Mucosa of descending colon (tissue), 3 donors: ENCODE data around the gene SPIRE1. TPM values are rescaled to one million over a fixed set of nuclear protein-coding genes. Genes with fewer than 3 reads are reported as not detected.

Source experiments
- ATAC-seq: fragments of 200-7000 bp; cut with Tn5 transposase; one replicate; pipeline ENCODE4 v1.9.1; 2020; ENCODE audit warnings: mild to moderate bottlenecking, moderate library complexity
- DNase-seq, 3 donors: peaks; one replicate each; pipeline ENCODE4 v3.0.0-alpha.2; 2020
- H3K36me3 ChIP-seq: fragments of 200-600 bp; one replicate; pipeline ENCODE4 v1.8.0; 2021; ENCODE audit warnings: low read depth, mild to moderate bottlenecking
- H3K4me1 ChIP-seq: fragments of 200-600 bp; one replicate; pipeline ENCODE4 v1.8.0; 2021; ENCODE audit warnings: low read depth, mild to moderate bottlenecking
- H3K4me3 ChIP-seq: fragments of 200-600 bp; one replicate; pipeline ENCODE4 v1.8.0; 2021; ENCODE audit warnings: mild to moderate bottlenecking
- H3K9me3 ChIP-seq: fragments of 200-600 bp; one replicate; pipeline ENCODE4 v1.8.0; 2021; ENCODE audit warnings: mild to moderate bottlenecking
- CTCF ChIP-seq: fragments of 200-600 bp; IDR thresholded peaks from one replicate; pipeline ENCODE4 v1.8.0; 2022; ENCODE audit warnings: antibody characterized with exemption, mild to moderate bottlenecking
- intact Hi-C, 2 donors: fragments of 100-400 bp; cut with DNase I in 1 of 2; cut with micrococcal nuclease in 1 of 2; formaldehyde crosslinking; loops; one replicate each; pipeline versions ENCODE4 v1.11.0 to v1.11.1; 2022; cut with DNase I, micrococcal nuclease
- total RNA-seq, 3 donors: library from RNA; stranded (reverse); fragmentation: NEBNext Ultra II Directional in 2 of 3; extraction: Animal tissue kit (Norgen Biotek cat#: 25700) in 2 of 3; gene quantifications; one replicate each; pipeline versions ENCODE4 v1.2.1 to v1.2.4, GENCODE V29; 2021 to 2023
- donor health status: DM: no; HTN: no; CAD: no; lungs with moderate emphysema.
- donor health status: DM: no; HTN: no; CAD: no.
- donor health status: DM: no; HTN: yes; CAD: no.

SPIRE1 gene
- total RNA-seq, 3 donors from 2014 or later: 4.7 to 32.8 (median 5.1) TPM

- TF ChIP-seq CTCF: no peak
These were observed 21.4 kb upstream of the SPIRE1 start for GRCh38 chr18:12679183-12679786.

GRCh38 chr18:12668041-12668440 is 10.1 kb upstream of the SPIRE1 start:
- TF ChIP-seq CTCF: no peak
- DNase-seq (no peak), ATAC-seq (no peak)
- Histone ChIP-seq H3K4me3 (no peak overlapping the region), H3K9me3 (no peaks in the 10 kb centered on the region), H3K4me1 (no peaks in the 10 kb centered on the region), H3K36me3 (no peaks in the 10 kb centered on the region)
- intact Hi-C loops: no loop called here

More at GRCh38 chr18:12679183-12679786, 21.4 kb upstream of the SPIRE1 start:
- peak in 1 of 3 donors; percentile 36 for DNase-seq
- ATAC-seq: peak; percentile 51
- Histone ChIP-seq H3K4me3 (no peak overlapping the region), H3K4me1 (no peaks in the 10 kb centered on the region), H3K9me3 (no peaks in the 10 kb centered on the region), H3K36me3 (no peaks in the 10 kb centered on the region)
- intact Hi-C loops: no loop called here

- peak; percentile 73 for TF ChIP-seq CTCF
- no peaks in the 10 kb centered on the region for H3K9me3 ChIP-seq
- intact Hi-C loops: loop anchor here (5.0 kb wide), 1 partner anchor 268 kb away; no protein-coding TSS in a partner anchor
- H3K4me1 ChIP-seq: no peaks in the 10 kb centered on the region
- ATAC-seq (peak; percentile 41), DNase-seq (peak in 1 of 3 donors; percentile 72)
- no peaks in the 10 kb centered on the region for H3K36me3 ChIP-seq
- H3K4me3 ChIP-seq: no peak overlapping the region
These were observed 2.1 kb upstream of the SPIRE1 start for GRCh38 chr18:12659904-12660605.

GRCh38 chr18:12658426-12659138 is 675 bp upstream of the SPIRE1 start:
- Histone ChIP-seq H3K9me3 (no peaks in the 10 kb centered on the region), H3K4me1 (no peaks in the 10 kb centered on the region), H3K36me3 (no peaks in the 10 kb centered on the region), H3K4me3 (peak overlapping the region; percentile 42)
- peak; percentile 61 for ATAC-seq
- no peak for TF ChIP-seq CTCF
- DNase-seq: peak in 2 of 3 donors; percentile 39 to 69
- intact Hi-C loops: loop anchor here (5.0 kb wide), 1 partner anchor 266 kb away; no protein-coding TSS in a partner anchor

GRCh38 chr18:12656938-12657683 is 796 bp downstream of the SPIRE1 start:
- ATAC-seq: peak; percentile 55
- intact Hi-C loops: loop anchor here (5.0 kb wide), 1 partner anchor 265 kb away; no protein-coding TSS in a partner anchor
- H3K4me3 ChIP-seq: peak overlapping the region; percentile 42
- no peak for TF ChIP-seq CTCF
- no peaks in the 10 kb centered on the region for H3K4me1 ChIP-seq
- no peaks in the 10 kb centered on the region for H3K9me3 ChIP-seq
- peak; percentile 16 to 56 (median 49) for DNase-seq
- H3K36me3 ChIP-seq: no peaks in the 10 kb centered on the region
